ENCODE data around the gene STX8.
"Not testable (repeated sequence)": the region's sequence is repeated elsewhere in the genome, so short reads cannot be mapped to it uniquely, and the experiment has no call there.

The STX8 gene

DNA sequence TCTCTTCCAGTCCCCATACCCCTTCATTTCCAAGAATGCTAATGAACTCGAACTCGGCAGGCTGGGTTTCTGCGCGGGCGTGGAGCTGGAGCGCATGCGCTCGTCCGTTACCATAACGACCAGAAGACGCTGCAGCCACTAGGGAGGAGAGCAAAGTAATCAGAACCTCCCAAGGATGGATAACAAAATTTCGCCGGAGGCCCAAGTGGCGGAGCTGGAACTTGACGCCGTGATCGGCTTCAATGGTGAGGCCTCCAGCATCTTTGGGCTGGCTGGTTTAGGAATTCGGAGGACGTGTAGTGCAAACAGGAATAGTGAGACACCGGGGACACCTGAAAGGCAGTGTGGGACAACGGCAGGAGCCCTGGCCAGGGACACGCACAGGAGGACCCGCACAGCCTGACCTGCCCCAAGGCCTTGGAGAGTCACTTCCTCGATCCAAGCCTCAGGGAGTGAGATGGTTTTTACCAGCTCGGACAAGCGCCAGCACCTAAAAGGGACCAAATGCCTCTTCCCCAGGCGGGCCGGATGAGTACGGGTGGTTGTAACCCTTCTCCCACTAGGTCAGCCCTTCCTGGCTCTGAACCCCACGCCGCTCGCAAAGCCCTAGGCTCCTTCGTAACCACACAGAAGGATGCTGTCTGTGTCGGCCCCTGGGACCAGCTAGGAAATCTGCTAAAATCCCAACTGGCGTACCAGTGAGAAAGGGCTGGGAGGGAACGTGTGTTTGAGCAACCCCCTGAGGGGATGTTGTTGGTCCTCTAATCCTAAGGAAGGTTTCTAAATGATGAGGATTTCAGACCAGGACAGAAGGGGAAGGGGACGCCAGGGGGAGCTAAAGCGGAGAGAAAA is 1.1 kb upstream of the STX8 start, which contains the start of gene CFAP52:
Gene CFAP52, plus strand, starts transcription at position 122 of the 852 bp plus-strand sequence. Its CDS starts 54 bp downstream, at position 176.
- no peak; the same call in 1 of the 2 replicates for TF ChIP-seq L3MBTL2 (conservative IDR thresholded peaks at IDR 0.05)
- no peak for TF ChIP-seq PKNOX1 (IDR thresholded peaks at IDR 0.05)
- TF ChIP-seq ELF4 (IDR thresholded peaks at IDR 0.05) = no peak
- no peak for TF ChIP-seq FOXM1 (IDR thresholded peaks at IDR 0.05; ENCODE audit: borderline replicate concordance)
- no peak; the same call in 1 of the 2 replicates for TF ChIP-seq CTBP1 (IDR thresholded peaks at IDR 0.05; ENCODE audit: borderline replicate concordance)
- TF ChIP-seq TARDBP (IDR thresholded peaks at IDR 0.05) = no peak
- TF ChIP-seq SUZ12 (IDR thresholded peaks at IDR 0.05) = no peak
- TF ChIP-seq BHLHE40 (IDR thresholded peaks at IDR 0.05; ENCODE audit: borderline replicate concordance) = no peak
- TF ChIP-seq NFRKB (IDR thresholded peaks at IDR 0.05) = no peak
- no peak for TF ChIP-seq SP1 (IDR thresholded peaks at IDR 0.05)
- ChIA-PET CTCF (interaction anchor here (0.6 to 1.6 kb wide), 7 partner anchors 30 to 616 kb away, joined by 3 to 6 read pairs (median 3); no protein-coding TSS in a partner anchor), POLR2A (interaction anchor here (0.7 to 1.9 kb wide), 2 partner anchors 12 to 1849 kb away, joined by 3 to 11 read pairs; no protein-coding TSS in a partner anchor)
- peak; percentile 82 for DNase-seq (ENCODE audit: extremely low spot score)

- POLR2A ChIA-PET = no interaction called here
- no peak for DNase-seq (ENCODE audit: extremely low spot score)
- CTCF ChIA-PET = interaction anchor here (0.6 kb wide), 1 partner anchor 30 kb away, joined by 3 read pairs; no protein-coding TSS in a partner anchor
- TF ChIP-seq HDGF (IDR thresholded peaks at IDR 0.05; ENCODE audit: borderline replicate concordance) (no peak), NFRKB (IDR thresholded peaks at IDR 0.05) (no peak), FOXA1 (IDR thresholded peaks at IDR 0.05) (no peak), TARDBP (IDR thresholded peaks at IDR 0.05) (no peak), PKNOX1 (IDR thresholded peaks at IDR 0.05) (no peak), ZNF384 (IDR thresholded peaks at IDR 0.05) (no peak), L3MBTL2 (conservative IDR thresholded peaks at IDR 0.05) (no peak), ARNT (IDR thresholded peaks at IDR 0.05) (no peak), SP1 (IDR thresholded peaks at IDR 0.05) (no peak), FOXM1 (IDR thresholded peaks at IDR 0.05; ENCODE audit: borderline replicate concordance) (no peak), CTBP1 (IDR thresholded peaks at IDR 0.05; ENCODE audit: borderline replicate concordance) (no peak), SUZ12 (IDR thresholded peaks at IDR 0.05) (no peak), FOXK2 (IDR thresholded peaks at IDR 0.05) (no peak)
These were observed 4.4 kb downstream of the STX8 start for GRCh38 chr17:9571201-9571600.

- 0 out of 2 replicates have a peak, but pooled peaks have one; percentile 13 for TF ChIP-seq PKNOX1 (IDR thresholded peaks at IDR 0.05)
- TF ChIP-seq NFRKB (IDR thresholded peaks at IDR 0.05) = no peak
- DNase-seq (ENCODE audit: extremely low spot score) = peak; percentile 20
- POLR2A ChIA-PET = no interaction called here
- CTCF ChIA-PET = no interaction called here
These were observed 6.5 kb downstream of the STX8 start for GRCh38 chr17:9568957-9569588.

GRCh38 chr17:9568004-9568403 is 7.6 kb downstream of the STX8 start:
- DNase-seq (ENCODE audit: extremely low spot score) = no peak
- ChIA-PET CTCF (no interaction called here), POLR2A (no interaction called here)
- TF ChIP-seq SUZ12 (IDR thresholded peaks at IDR 0.05) (no peak), PKNOX1 (IDR thresholded peaks at IDR 0.05) (0 out of 2 replicates have a peak, but pooled peaks have one; percentile 7)

- CTCF ChIA-PET, POLR2A ChIA-PET: not testable (repeated sequence)
These were observed 8.9 kb downstream of the STX8 start for GRCh38 chr17:9566739-9567138.

GRCh38 chr17:9566067-9566466 is 9.6 kb downstream of the STX8 start:
- ChIA-PET CTCF (no interaction called here), POLR2A (interaction anchor here (2.7 kb wide), 1 partner anchor 9 kb away, joined by 11 read pairs; the partner anchor contains the start of gene STX8)
- no peak for DNase-seq (ENCODE audit: extremely low spot score)
- TF ChIP-seq TARDBP (IDR thresholded peaks at IDR 0.05) = no peak
- TF ChIP-seq PKNOX1 (IDR thresholded peaks at IDR 0.05) = no peak
- no peak for TF ChIP-seq SUZ12 (IDR thresholded peaks at IDR 0.05)
- TF ChIP-seq FOXK2 (IDR thresholded peaks at IDR 0.05) = no peak
- no peak for TF ChIP-seq SP1 (IDR thresholded peaks at IDR 0.05)
- TF ChIP-seq HDGF (IDR thresholded peaks at IDR 0.05; ENCODE audit: borderline replicate concordance) = no peak
- no peak for TF ChIP-seq NFRKB (IDR thresholded peaks at IDR 0.05)
- TF ChIP-seq ZNF384 (IDR thresholded peaks at IDR 0.05) = no peak
- no peak for TF ChIP-seq FOXM1 (IDR thresholded peaks at IDR 0.05; ENCODE audit: borderline replicate concordance)
- no peak for TF ChIP-seq LEF1 (IDR thresholded peaks at IDR 0.05; ENCODE audit: borderline replicate concordance)
- no peak for TF ChIP-seq FOXA1 (IDR thresholded peaks at IDR 0.05)
- no peak for TF ChIP-seq BHLHE40 (IDR thresholded peaks at IDR 0.05; ENCODE audit: borderline replicate concordance)
- TF ChIP-seq L3MBTL2 (conservative IDR thresholded peaks at IDR 0.05) = no peak

More at GRCh38 chr17:9566739-9567138, 8.9 kb downstream of the STX8 start:
- not testable (repeated sequence) for DNase-seq (ENCODE audit: extremely low spot score)
